ENCODE results near the gene GABARAP. TPM values are rescaled to one million over a fixed set of nuclear protein-coding genes. Genes with fewer than 3 reads are reported as not detected.

GABARAP gene
- total and polyA plus RNA-seq, 2 of the 13 experiments (the other 11 are each of a cell fraction or from before 2014, with no cell fraction given): 161 to 310 TPM

DNA sequence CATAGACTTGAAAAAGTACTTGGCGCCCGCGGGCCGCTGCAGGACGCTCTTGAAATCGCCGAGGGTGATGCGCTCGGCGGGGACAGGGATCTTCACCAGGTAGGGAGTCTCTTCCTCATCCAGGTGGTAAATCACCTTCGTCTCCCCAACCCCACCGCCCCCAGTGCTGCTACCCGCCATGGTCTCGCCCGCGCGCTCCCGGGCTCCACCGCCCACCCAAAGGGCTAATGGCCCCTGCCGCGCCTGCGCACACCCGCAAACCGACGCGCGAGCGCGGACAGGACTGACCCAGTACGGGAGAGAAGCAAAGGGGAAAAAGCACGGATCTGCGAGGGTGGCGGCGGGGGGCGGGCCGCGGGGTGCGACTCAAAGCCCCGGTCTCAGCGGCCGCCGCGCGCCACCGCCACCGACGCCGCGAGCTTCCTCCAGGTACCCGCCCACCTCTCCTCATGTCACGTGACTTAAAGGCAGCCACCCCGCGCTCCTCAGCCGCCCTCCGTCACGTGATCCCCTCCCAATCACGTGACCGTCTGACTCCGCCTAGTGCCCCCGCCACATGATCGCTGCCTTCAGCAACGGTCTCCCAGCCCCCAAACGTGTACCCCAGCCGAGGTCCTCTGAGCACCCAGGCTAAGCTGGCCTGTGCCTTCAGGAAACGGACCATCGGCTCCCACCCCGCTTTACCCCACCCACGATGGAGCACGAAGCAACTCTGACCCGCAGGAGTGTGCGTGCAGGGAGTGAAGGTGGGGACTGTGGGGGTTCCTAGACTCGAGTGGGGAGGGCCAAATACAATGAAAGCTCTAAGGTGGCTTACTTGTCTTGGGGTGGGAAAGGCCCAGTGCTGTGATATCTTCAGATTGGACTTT lies 7.9 kb downstream of the GABARAP start, which contains the start of gene DVL2 (continued):
- no peak for TF ChIP-seq HIC2 (CRISPR knock-in tag; IDR thresholded peaks at IDR 0.05; ENCODE audit: low read depth)
- TF ChIP-seq NR1H2 (CRISPR knock-in tag; IDR thresholded peaks at IDR 0.05; ENCODE audit: borderline replicate concordance, low read depth): no peak; the same call in 1 of the 2 replicates
- TF ChIP-seq, protein P1, sequence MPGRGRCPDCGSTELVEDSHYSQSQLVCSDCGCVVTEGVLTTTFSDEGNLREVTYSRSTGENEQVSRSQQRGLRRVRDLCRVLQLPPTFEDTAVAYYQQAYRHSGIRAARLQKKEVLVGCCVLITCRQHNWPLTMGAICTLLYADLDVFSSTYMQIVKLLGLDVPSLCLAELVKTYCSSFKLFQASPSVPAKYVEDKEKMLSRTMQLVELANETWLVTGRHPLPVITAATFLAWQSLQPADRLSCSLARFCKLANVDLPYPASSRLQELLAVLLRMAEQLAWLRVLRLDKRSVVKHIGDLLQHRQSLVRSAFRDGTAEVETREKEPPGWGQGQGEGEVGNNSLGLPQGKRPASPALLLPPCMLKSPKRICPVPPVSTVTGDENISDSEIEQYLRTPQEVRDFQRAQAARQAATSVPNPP (CRISPR knock-in tag; IDR thresholded peaks at IDR 0.05): peak; percentile 62; the same call in 1 of the 2 replicates
- peak; percentile 100 for TF ChIP-seq AKAP8 (CRISPR knock-in tag; IDR thresholded peaks at IDR 0.05)
- TF ChIP-seq, protein P2, sequence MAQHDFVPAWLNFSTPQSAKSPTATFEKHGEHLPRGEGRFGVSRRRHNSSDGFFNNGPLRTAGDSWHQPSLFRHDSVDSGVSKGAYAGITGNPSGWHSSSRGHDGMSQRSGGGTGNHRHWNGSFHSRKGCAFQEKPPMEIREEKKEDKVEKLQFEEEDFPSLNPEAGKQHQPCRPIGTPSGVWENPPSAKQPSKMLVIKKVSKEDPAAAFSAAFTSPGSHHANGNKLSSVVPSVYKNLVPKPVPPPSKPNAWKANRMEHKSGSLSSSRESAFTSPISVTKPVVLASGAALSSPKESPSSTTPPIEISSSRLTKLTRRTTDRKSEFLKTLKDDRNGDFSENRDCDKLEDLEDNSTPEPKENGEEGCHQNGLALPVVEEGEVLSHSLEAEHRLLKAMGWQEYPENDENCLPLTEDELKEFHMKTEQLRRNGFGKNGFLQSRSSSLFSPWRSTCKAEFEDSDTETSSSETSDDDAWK (CRISPR knock-in tag; IDR thresholded peaks at IDR 0.05): no peak
- 0 out of 2 replicates have a peak, but pooled peaks have one; percentile 66 for TF ChIP-seq ZNF670 (CRISPR knock-in tag; IDR thresholded peaks at IDR 0.05; ENCODE audit: borderline replicate concordance)
- peak; percentile 92 for TF ChIP-seq ZNF501 (CRISPR knock-in tag; IDR thresholded peaks at IDR 0.05)
- TF ChIP-seq, protein P3, sequence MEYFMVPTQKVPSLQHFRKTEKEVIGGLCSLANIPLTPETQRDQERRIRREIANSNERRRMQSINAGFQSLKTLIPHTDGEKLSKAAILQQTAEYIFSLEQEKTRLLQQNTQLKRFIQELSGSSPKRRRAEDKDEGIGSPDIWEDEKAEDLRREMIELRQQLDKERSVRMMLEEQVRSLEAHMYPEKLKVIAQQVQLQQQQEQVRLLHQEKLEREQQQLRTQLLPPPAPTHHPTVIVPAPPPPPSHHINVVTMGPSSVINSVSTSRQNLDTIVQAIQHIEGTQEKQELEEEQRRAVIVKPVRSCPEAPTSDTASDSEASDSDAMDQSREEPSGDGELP (IDR thresholded peaks at IDR 0.05; ENCODE audit: borderline replicate concordance, low read depth): peak; percentile 62; the same call in 1 of the 2 replicates
- peak; percentile 78; the same call in 1 of the 2 replicates for TF ChIP-seq NFKB2 (CRISPR knock-in tag; IDR thresholded peaks at IDR 0.05; ENCODE audit: borderline replicate concordance)
- peak; percentile 95 for TF ChIP-seq SPEN (CRISPR knock-in tag; IDR thresholded peaks at IDR 0.05; ENCODE audit: low read depth)
- no peak; the same call in 1 of the 2 replicates for TF ChIP-seq ZKSCAN8 (CRISPR knock-in tag; IDR thresholded peaks at IDR 0.05; ENCODE audit: borderline replicate concordance)
- peak; percentile 64 for TF ChIP-seq IKZF4 (CRISPR knock-in tag; IDR thresholded peaks at IDR 0.05; ENCODE audit: borderline replicate concordance, low read depth, not compliant biosample characterization)
- TF ChIP-seq, protein P4, sequence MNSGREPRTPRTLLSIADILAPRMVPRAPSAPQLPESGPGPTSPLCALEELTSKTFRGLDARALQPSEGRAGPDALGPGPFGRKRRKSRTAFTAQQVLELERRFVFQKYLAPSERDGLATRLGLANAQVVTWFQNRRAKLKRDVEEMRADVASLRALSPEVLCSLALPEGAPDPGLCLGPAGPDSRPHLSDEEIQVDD (CRISPR knock-in tag; IDR thresholded peaks at IDR 0.05; ENCODE audit: borderline replicate concordance): peak; percentile 94
- peak; percentile 88; the same call in 1 of the 2 replicates for TF ChIP-seq RFXAP (CRISPR knock-in tag; IDR thresholded peaks at IDR 0.05; ENCODE audit: borderline replicate concordance)
- TF ChIP-seq HOXD1 (CRISPR knock-in tag; IDR thresholded peaks at IDR 0.05): peak; percentile 83; the same call in 1 of the 2 replicates
- TF ChIP-seq, protein P5, sequence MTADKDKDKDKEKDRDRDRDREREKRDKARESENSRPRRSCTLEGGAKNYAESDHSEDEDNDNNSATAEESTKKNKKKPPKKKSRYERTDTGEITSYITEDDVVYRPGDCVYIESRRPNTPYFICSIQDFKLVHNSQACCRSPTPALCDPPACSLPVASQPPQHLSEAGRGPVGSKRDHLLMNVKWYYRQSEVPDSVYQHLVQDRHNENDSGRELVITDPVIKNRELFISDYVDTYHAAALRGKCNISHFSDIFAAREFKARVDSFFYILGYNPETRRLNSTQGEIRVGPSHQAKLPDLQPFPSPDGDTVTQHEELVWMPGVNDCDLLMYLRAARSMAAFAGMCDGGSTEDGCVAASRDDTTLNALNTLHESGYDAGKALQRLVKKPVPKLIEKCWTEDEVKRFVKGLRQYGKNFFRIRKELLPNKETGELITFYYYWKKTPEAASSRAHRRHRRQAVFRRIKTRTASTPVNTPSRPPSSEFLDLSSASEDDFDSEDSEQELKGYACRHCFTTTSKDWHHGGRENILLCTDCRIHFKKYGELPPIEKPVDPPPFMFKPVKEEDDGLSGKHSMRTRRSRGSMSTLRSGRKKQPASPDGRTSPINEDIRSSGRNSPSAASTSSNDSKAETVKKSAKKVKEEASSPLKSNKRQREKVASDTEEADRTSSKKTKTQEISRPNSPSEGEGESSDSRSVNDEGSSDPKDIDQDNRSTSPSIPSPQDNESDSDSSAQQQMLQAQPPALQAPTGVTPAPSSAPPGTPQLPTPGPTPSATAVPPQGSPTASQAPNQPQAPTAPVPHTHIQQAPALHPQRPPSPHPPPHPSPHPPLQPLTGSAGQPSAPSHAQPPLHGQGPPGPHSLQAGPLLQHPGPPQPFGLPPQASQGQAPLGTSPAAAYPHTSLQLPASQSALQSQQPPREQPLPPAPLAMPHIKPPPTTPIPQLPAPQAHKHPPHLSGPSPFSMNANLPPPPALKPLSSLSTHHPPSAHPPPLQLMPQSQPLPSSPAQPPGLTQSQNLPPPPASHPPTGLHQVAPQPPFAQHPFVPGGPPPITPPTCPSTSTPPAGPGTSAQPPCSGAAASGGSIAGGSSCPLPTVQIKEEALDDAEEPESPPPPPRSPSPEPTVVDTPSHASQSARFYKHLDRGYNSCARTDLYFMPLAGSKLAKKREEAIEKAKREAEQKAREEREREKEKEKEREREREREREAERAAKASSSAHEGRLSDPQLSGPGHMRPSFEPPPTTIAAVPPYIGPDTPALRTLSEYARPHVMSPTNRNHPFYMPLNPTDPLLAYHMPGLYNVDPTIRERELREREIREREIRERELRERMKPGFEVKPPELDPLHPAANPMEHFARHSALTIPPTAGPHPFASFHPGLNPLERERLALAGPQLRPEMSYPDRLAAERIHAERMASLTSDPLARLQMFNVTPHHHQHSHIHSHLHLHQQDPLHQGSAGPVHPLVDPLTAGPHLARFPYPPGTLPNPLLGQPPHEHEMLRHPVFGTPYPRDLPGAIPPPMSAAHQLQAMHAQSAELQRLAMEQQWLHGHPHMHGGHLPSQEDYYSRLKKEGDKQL (CRISPR knock-in tag; IDR thresholded peaks at IDR 0.05; ENCODE audit: low read depth): no peak
